HepG2 (cell line): ENCODE measurements around the gene TAS1R3. TPM values are rescaled to one million over a fixed set of nuclear protein-coding genes. Genes with fewer than 3 reads are reported as not detected.

Experiments
- ATAC-seq: fragments of 200-7000 bp; cut with Tn5 transposase; 3 replicates; pipeline ENCODE4 v1.9.1; 2020; ENCODE audit warnings: mild to moderate bottlenecking, moderate library complexity
- BruUV-seq: library from RNA; stranded (reverse); fragments of 400-500 nt; replicated peaks from 2 replicates; lab custom pipeline; 2021; lab: Mats Ljungman, UMichigan
- CTCF ChIA-PET: fragments of 300-600 bp; formaldehyde crosslinking; extraction: SDS; loops from one replicate; lab custom pipeline; 2021; ENCODE audit warnings: low total read pairs, inconsistent platforms, low intra/inter-chr PET ratio; lab: Yijun Ruan, JAX
- POLR2A ChIA-PET: fragments of 350-600 bp; sonication (Branson Sonifier 250); formaldehyde crosslinking; loops from one replicate; lab custom pipeline; 2020; ENCODE audit warnings: antibody characterized with exemption, inconsistent platforms; lab: Yijun Ruan, JAX
- DNase-seq: peaks from one replicate; pipeline ENCODE4 v3.0.0-alpha.2; 2015; ENCODE audit warnings: low spot score
- FAIRE-seq: peaks from 3 replicates; lab custom pipeline; 2011; peaks lifted over from hg19 to GRCh38; lab: Jason Lieb, UNC
- H2AFZ ChIP-seq: one replicate; pipeline ENCODE4 v1.6.1; 2011; ENCODE audit warnings: low read length, inconsistent platforms
- H3K27ac ChIP-seq: fragments of 300-600 bp; 3 replicates; pipeline ENCODE4 v1.8.0; 2011; ENCODE audit warnings: mixed run types, mild to moderate bottlenecking, mixed read lengths, low read length, inconsistent platforms; ENCODE audit not compliant: insufficient read depth; ENCODE audit errors: extremely low read length
- H3K27me3 ChIP-seq, 2 experiments: fragments of 200-600 bp in 1 of 2; 2 replicates in 1 of 2; 3 replicates in 1 of 2; pipeline versions ENCODE4 v1.6.0 to v1.8.0; 2011; ENCODE audit warnings: low read length in 2 of 2, mild to moderate bottlenecking in 2 of 2, moderate library complexity in 2 of 2, inconsistent platforms in 1 of 2; ENCODE audit not compliant: insufficient read depth in 2 of 2, control insufficient read depth in 1 of 2
- H3K36me3 ChIP-seq, 2 experiments: fragments of 200-600 bp in 1 of 2; replicated peaks in 1 of 2; 2 replicates in 1 of 2; 3 replicates in 1 of 2; pipeline versions ENCODE4 v1.5.1 to v1.8.0; 2011; ENCODE audit warnings: low read length in 2 of 2, inconsistent platforms in 1 of 2; ENCODE audit not compliant: insufficient read depth in 2 of 2, control insufficient read depth in 1 of 2
- H3K4me1 ChIP-seq: 2 replicates; pipeline ENCODE4 v1.5.1; 2012; ENCODE audit warnings: low read length, inconsistent platforms; ENCODE audit not compliant: insufficient read depth
- H3K4me2 ChIP-seq: 2 replicates; pipeline ENCODE4 v1.6.0; 2011; ENCODE audit warnings: low read depth, low read length, inconsistent platforms
- H3K4me3 ChIP-seq, 3 experiments: fragments of 200-600 bp in 1 of 3; sonication (generic), shearing (Covaris generic) in 1 of 3; replicated peaks in 1 of 3; 2 replicates each; pipeline ENCODE4 v1.5.1; 2011 to 2016; ENCODE audit warnings: low read length in 3 of 3, inconsistent platforms in 2 of 3, low read depth in 2 of 3, mild to moderate bottlenecking in 2 of 3, control low read depth in 1 of 3, mixed read lengths in 1 of 3; ENCODE audit not compliant: insufficient read depth in 1 of 3
- H3K79me2 ChIP-seq: one replicate; pipeline ENCODE4 v1.6.1; 2011; ENCODE audit warnings: low read length, inconsistent platforms; ENCODE audit not compliant: insufficient read depth
- H3K9ac ChIP-seq: 2 replicates; pipeline ENCODE4 v1.6.0; 2011; ENCODE audit warnings: mild to moderate bottlenecking, low read depth, low read length, inconsistent platforms; ENCODE audit not compliant: insufficient read depth
- H3K9me3 ChIP-seq: 2 replicates; pipeline ENCODE4 v1.5.1; 2012; ENCODE audit warnings: mild to moderate bottlenecking, low read length
- H4K20me1 ChIP-seq: 2 replicates; pipeline ENCODE4 v1.6.0; 2011; ENCODE audit warnings: inconsistent platforms, mild to moderate bottlenecking, low read length, moderate library complexity; ENCODE audit not compliant: insufficient read depth
- AGO2 ChIP-seq: fragments of 200-400 bp; formaldehyde crosslinking; optimal IDR thresholded peaks from 2 replicates; pipeline ENCODE3; 2017; ENCODE audit warnings: mild to moderate bottlenecking, low read depth, low read length, moderate library complexity
- CCDC6 ChIP-seq: sonication (generic); formaldehyde crosslinking; IDR thresholded peaks from 2 replicates; pipeline ENCODE4 v1.8.1; 2022; ENCODE audit warnings: mild to moderate bottlenecking, missing genetic modification reagents, moderate library complexity
- CREB3 ChIP-seq: sonication (generic); formaldehyde crosslinking; IDR thresholded peaks from 2 replicates; pipeline ENCODE4 v1.5.0; 2020; ENCODE audit warnings: missing genetic modification reagents
- DPF2 ChIP-seq: sonication (generic); formaldehyde crosslinking; IDR thresholded peaks from 2 replicates; pipeline ENCODE4 v1.4.0; 2020; ENCODE audit warnings: mild to moderate bottlenecking, low read depth, missing genetic modification reagents, borderline replicate concordance
- HIVEP1 ChIP-seq: sonication (generic); formaldehyde crosslinking; IDR thresholded peaks from 2 replicates; pipeline ENCODE4 v1.4.0; 2020; ENCODE audit warnings: mild to moderate bottlenecking, missing genetic modification reagents
- MAZ ChIP-seq, 2 experiments: sonication (generic) in 1 of 2; formaldehyde crosslinking in 1 of 2; IDR thresholded peaks; 2 replicates each; pipeline versions ENCODE4 v1.5.0 to v1.6.1; 2012 to 2020; ENCODE audit warnings: low read depth in 2 of 2, mild to moderate bottlenecking in 2 of 2, borderline replicate concordance in 1 of 2, improper control_type of control experiment in 1 of 2, low read length in 1 of 2, missing genetic modification reagents in 1 of 2, moderate library complexity in 1 of 2
- TFAP4 ChIP-seq: sonication (generic); IDR thresholded peaks from 2 replicates; pipeline ENCODE4 v1.6.1; 2016; ENCODE audit warnings: low read depth, borderline replicate concordance
- ZNF354B ChIP-seq: sonication (generic); formaldehyde crosslinking; IDR thresholded peaks from 2 replicates; pipeline ENCODE4 v1.8.0; 2022; ENCODE audit warnings: mild to moderate bottlenecking, missing genetic modification reagents
- ZSCAN12 ChIP-seq: sonication (generic); formaldehyde crosslinking; IDR thresholded peaks from 2 replicates; pipeline ENCODE4 v1.9.0; 2021; ENCODE audit warnings: mild to moderate bottlenecking, missing genetic modification reagents
- WGBS: methylation state at CpG from one replicate; pipeline ENCODE4 v1.1.6; 2017; ENCODE audit warnings: low lambda C conversion rate; 5-methylcytosine and 5-hydroxymethylcytosine counted together
- in situ Hi-C: cut with HindIII; loops from 2 replicates; pipeline ENCODE4 v1.10.0; 2017; ENCODE audit warnings: low pct_unique_long_range_greater_than_20kb; ENCODE audit not compliant: extremely low pct_ligation_motif_present
- intact Hi-C: fragments of 100-400 bp; cut with micrococcal nuclease; formaldehyde crosslinking; loops from one replicate; pipeline ENCODE4 v1.10.0; 2022; ENCODE audit not compliant: unreplicated experiment
- polyA plus RNA-seq, 8 experiments: library from polyadenylated mRNA; depleted of rRNA in 3 of 8; stranded (reverse) in 7 of 8; unstranded in 1 of 8; fragments of >200 nt; fragmentation: Illumina TruSeq in 4 of 8; extraction: Trizol in 4 of 8; gene quantifications; 2 replicates each; pipeline versions ENCODE4 v1.2.1 to v1.2.3, GENCODE V29; 2011 to 2016; ENCODE audit warnings: low read depth in 4 of 8, missing spikeins in 1 of 8, mixed read lengths in 1 of 8; ENCODE audit not compliant: insufficient read depth in 1 of 8
- total RNA-seq, 5 experiments: library from RNA; depleted of rRNA; stranded (reverse); fragments of >200 nt; fragmentation: Illumina TruSeq; extraction: Trizol; gene quantifications; 2 replicates each; pipeline ENCODE4 v1.2.3, GENCODE V29; 2016; ENCODE audit warnings: low read depth in 1 of 5
- TF ChIP-seq, protein P1 (sequence below), 2 experiments: fragments of 450-650 bp in 1 of 2; sonication (generic) in 1 of 2; formaldehyde crosslinking in 1 of 2; IDR thresholded peaks; 2 replicates each; pipeline versions ENCODE4 v1.6.1 to v1.8.0; 2016 to 2022; ENCODE audit warnings: antibody characterized with exemption in 1 of 2, mild to moderate bottlenecking in 1 of 2, missing genetic modification reagents in 1 of 2
- TF ChIP-seq, protein P2 (sequence below): sonication (generic); formaldehyde crosslinking; IDR thresholded peaks from 2 replicates; pipeline ENCODE4 v1.4.0; 2020; ENCODE audit warnings: missing genetic modification reagents; ENCODE audit errors: not compliant biosample characterization

Gene TAS1R3
- total and polyA plus RNA-seq, 2 of the 13 experiments (the other 11 are each of a cell fraction or from before 2014, with no cell fraction given), result 0.13 to 0.15 TPM

- Histone ChIP-seq H3K79me2 (peaks cover 19% of the 10 kb centered on the region), H3K27me3 (no peaks in the 10 kb centered on the region; a peak in 1 of 5 replicates), H4K20me1 (no peaks in the 10 kb centered on the region), H3K4me1 (peaks cover 37% of the 10 kb centered on the region), H3K9me3 (no peaks in the 10 kb centered on the region), H3K9ac (peak overlapping the region; percentile 98), H3K4me3 (peak overlapping the region; percentile 75 to 99 (median 90)), H2AFZ (no peak overlapping the region), H3K27ac (peak overlapping the region; percentile 79), H3K4me2 (peak overlapping the region; percentile 91), H3K36me3 (peaks cover 0 to 3% of the 10 kb centered on the region in 2 experiments; a peak in 1 of 5 replicates)
- DNase-seq (no peak), FAIRE-seq (no peak), ATAC-seq (no peak)
- intact Hi-C loops (no loop called here), in situ Hi-C loops (no loop called here)
- POLR2A ChIA-PET, result interaction anchor here (0.6 to 3.2 kb wide), 21 partner anchors 13 to 198 kb away, joined by 3 to 35 read pairs (median 6); partner anchors contain the start of genes CCNL2, DVL1, MRPL20 and MXRA8
- BruUV-seq, result no TSS peak
- WGBS, result 0% methylated on average over 12 of the region's 24 CpGs
- CTCF ChIA-PET, result no interaction called here
- TF ChIP-seq CREB3 (CRISPR knock-in tag), result 0 out of 2 replicates have a peak, but pooled peaks have one; percentile 22
- TF ChIP-seq HIVEP1 (CRISPR knock-in tag), result no peak
- TF ChIP-seq, protein P1, sequence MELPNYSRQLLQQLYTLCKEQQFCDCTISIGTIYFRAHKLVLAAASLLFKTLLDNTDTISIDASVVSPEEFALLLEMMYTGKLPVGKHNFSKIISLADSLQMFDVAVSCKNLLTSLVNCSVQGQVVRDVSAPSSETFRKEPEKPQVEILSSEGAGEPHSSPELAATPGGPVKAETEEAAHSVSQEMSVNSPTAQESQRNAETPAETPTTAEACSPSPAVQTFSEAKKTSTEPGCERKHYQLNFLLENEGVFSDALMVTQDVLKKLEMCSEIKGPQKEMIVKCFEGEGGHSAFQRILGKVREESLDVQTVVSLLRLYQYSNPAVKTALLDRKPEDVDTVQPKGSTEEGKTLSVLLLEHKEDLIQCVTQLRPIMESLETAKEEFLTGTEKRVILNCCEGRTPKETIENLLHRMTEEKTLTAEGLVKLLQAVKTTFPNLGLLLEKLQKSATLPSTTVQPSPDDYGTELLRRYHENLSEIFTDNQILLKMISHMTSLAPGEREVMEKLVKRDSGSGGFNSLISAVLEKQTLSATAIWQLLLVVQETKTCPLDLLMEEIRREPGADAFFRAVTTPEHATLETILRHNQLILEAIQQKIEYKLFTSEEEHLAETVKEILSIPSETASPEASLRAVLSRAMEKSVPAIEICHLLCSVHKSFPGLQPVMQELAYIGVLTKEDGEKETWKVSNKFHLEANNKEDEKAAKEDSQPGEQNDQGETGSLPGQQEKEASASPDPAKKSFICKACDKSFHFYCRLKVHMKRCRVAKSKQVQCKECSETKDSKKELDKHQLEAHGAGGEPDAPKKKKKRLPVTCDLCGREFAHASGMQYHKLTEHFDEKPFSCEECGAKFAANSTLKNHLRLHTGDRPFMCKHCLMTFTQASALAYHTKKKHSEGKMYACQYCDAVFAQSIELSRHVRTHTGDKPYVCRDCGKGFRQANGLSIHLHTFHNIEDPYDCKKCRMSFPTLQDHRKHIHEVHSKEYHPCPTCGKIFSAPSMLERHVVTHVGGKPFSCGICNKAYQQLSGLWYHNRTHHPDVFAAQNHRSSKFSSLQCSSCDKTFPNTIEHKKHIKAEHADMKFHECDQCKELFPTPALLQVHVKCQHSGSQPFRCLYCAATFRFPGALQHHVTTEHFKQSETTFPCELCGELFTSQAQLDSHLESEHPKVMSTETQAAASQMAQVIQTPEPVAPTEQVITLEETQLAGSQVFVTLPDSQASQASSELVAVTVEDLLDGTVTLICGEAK (IDR thresholded peaks at IDR 0.05), result no peak
- TF ChIP-seq, protein P1 (CRISPR knock-in tag; IDR thresholded peaks at IDR 0.05), result no peak
- TF ChIP-seq CCDC6, result peak; percentile 11
- 0 out of 2 replicates have a peak, but pooled peaks have one; percentile 4 for TF ChIP-seq ZSCAN12 (CRISPR knock-in tag)
- TF ChIP-seq AGO2, result peak; percentile 29
- TF ChIP-seq TFAP4, result 0 out of 2 replicates have a peak, but pooled peaks have one; percentile 10
- no peak for TF ChIP-seq MAZ (IDR thresholded peaks at IDR 0.05; ENCODE audit: borderline replicate concordance, low read depth, low read length)
- TF ChIP-seq MAZ (CRISPR knock-in tag; IDR thresholded peaks at IDR 0.05; ENCODE audit: low read depth), result no peak
- no peak for TF ChIP-seq ZNF354B (CRISPR knock-in tag)
- no peak for TF ChIP-seq DPF2
- TF ChIP-seq, protein P2, sequence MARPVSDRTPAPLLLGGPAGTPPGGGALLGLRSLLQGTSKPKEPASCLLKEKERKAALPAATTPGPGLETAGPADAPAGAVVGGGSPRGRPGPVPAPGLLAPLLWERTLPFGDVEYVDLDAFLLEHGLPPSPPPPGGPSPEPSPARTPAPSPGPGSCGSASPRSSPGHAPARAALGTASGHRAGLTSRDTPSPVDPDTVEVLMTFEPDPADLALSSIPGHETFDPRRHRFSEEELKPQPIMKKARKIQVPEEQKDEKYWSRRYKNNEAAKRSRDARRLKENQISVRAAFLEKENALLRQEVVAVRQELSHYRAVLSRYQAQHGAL (CRISPR knock-in tag), result no peak
These were observed 43.5 kb downstream of the TAS1R3 start for GRCh38 chr1:1374589-1374928.
